H9 (cell line): ENCODE data around the gene SDK1. TPM values are rescaled to one million over a fixed set of nuclear protein-coding genes. Genes with fewer than 3 reads are reported as not detected.

Source experiments
- DNase-seq: peaks from one replicate; pipeline ENCODE4 v3.0.0-alpha.2; 2017
- H2AFZ ChIP-seq: one replicate; pipeline ENCODE4 v1.6.1; 2013; ENCODE audit warnings: mild to moderate bottlenecking, low read length, control low read depth, moderate library complexity
- H2AK5ac ChIP-seq: 2 replicates; pipeline ENCODE4 v1.6.1; 2013; ENCODE audit warnings: low read length, control low read depth, mixed read lengths; ENCODE audit not compliant: insufficient read length
- H2BK120ac ChIP-seq: one replicate; pipeline ENCODE4 v1.6.1; 2013; ENCODE audit warnings: low read depth, mild to moderate bottlenecking, low read length, control low read depth, inconsistent platforms; ENCODE audit not compliant: poor library complexity, severe bottlenecking
- H2BK12ac ChIP-seq: 2 replicates; pipeline ENCODE4 v1.6.1; 2013; ENCODE audit warnings: low read length, control low read depth, mixed read lengths, low read depth; ENCODE audit not compliant: insufficient read length
- H2BK15ac ChIP-seq: 2 replicates; pipeline ENCODE4 v1.6.1; 2013; ENCODE audit warnings: low read depth, low read length, control low read depth
- H2BK20ac ChIP-seq: one replicate; pipeline ENCODE4 v1.6.1; 2013; ENCODE audit warnings: low read depth, mild to moderate bottlenecking, low read length, control low read depth, inconsistent platforms; ENCODE audit not compliant: poor library complexity, severe bottlenecking
- H2BK5ac ChIP-seq: 2 replicates; pipeline ENCODE4 v1.6.1; 2013; ENCODE audit warnings: low read length, control low read depth, mixed read lengths; ENCODE audit not compliant: insufficient read length
- H3K14ac ChIP-seq: 2 replicates; pipeline ENCODE4 v1.6.1; 2013; ENCODE audit warnings: low read length, control low read depth; ENCODE audit not compliant: insufficient read depth
- H3K18ac ChIP-seq: 2 replicates; pipeline ENCODE4 v1.6.1; 2013; ENCODE audit warnings: low read depth, mild to moderate bottlenecking, mixed read lengths, low read length, control low read depth; ENCODE audit not compliant: insufficient read length
- H3K23ac ChIP-seq: 2 replicates; pipeline ENCODE4 v1.6.1; 2013; ENCODE audit warnings: low read length, control low read depth, mixed read lengths, low read depth; ENCODE audit not compliant: insufficient read length
- H3K23me2 ChIP-seq: 2 replicates; pipeline ENCODE4 v1.6.1; 2013; ENCODE audit warnings: low read depth, mild to moderate bottlenecking, mixed read lengths, low read length, control low read depth; ENCODE audit not compliant: insufficient read length, poor library complexity, severe bottlenecking
- H3K27ac ChIP-seq: 2 replicates; pipeline ENCODE4 v1.5.1; 2013; ENCODE audit warnings: low read length, control low read depth, mixed read lengths, low read depth; ENCODE audit not compliant: insufficient read length
- H3K27me3 ChIP-seq: 2 replicates; pipeline ENCODE4 v1.6.1; 2013; ENCODE audit warnings: low read length, control low read depth, inconsistent platforms; ENCODE audit not compliant: insufficient read depth
- H3K4ac ChIP-seq: 2 replicates; pipeline ENCODE4 v1.6.1; 2013; ENCODE audit warnings: low read depth, mild to moderate bottlenecking, control low read depth, inconsistent platforms, low read length, moderate library complexity
- H3K4me1 ChIP-seq: 2 replicates; pipeline ENCODE4 v1.6.1; 2013; ENCODE audit warnings: low read length, control low read depth, inconsistent platforms; ENCODE audit not compliant: insufficient read depth
- H3K4me2 ChIP-seq: 2 replicates; pipeline ENCODE4 v1.6.1; 2013; ENCODE audit warnings: low read length, control low read depth, mixed read lengths; ENCODE audit not compliant: insufficient read length, insufficient read depth
- H3K56ac ChIP-seq: 2 replicates; pipeline ENCODE4 v1.6.1; 2013; ENCODE audit warnings: low read depth, mild to moderate bottlenecking, mixed read lengths, low read length, control low read depth; ENCODE audit not compliant: insufficient read length
- H3K79me1 ChIP-seq: 2 replicates; pipeline ENCODE4 v1.6.1; 2013; ENCODE audit warnings: low read depth, mild to moderate bottlenecking, moderate library complexity, low read length, control low read depth, inconsistent platforms; ENCODE audit not compliant: insufficient read depth, poor library complexity, severe bottlenecking
- H3K79me2 ChIP-seq: 2 replicates; pipeline ENCODE4 v1.6.1; 2013; ENCODE audit warnings: low read length, control low read depth, inconsistent platforms; ENCODE audit not compliant: insufficient read depth
- H3K9ac ChIP-seq: 2 replicates; pipeline ENCODE4 v1.6.1; 2013; ENCODE audit warnings: low read length, control low read depth, mixed read lengths; ENCODE audit not compliant: insufficient read length; ENCODE audit errors: extremely low read depth
- H3K9me3 ChIP-seq: one replicate; pipeline ENCODE4 v1.6.1; 2013; ENCODE audit warnings: low read depth, low read length, inconsistent platforms; ENCODE audit not compliant: control insufficient read depth
- H3T11ph ChIP-seq: one replicate; pipeline ENCODE4 v1.6.1; 2013; ENCODE audit warnings: mild to moderate bottlenecking, low read length, control low read depth, inconsistent platforms
- H4K20me1 ChIP-seq: one replicate; pipeline ENCODE4 v1.6.1; 2013; ENCODE audit not compliant: control insufficient read depth, insufficient read length, insufficient read depth
- H4K5ac ChIP-seq: 2 replicates; pipeline ENCODE4 v1.6.1; 2013; ENCODE audit warnings: low read depth, mild to moderate bottlenecking, mixed read lengths, low read length, control low read depth; ENCODE audit not compliant: insufficient read length
- H4K8ac ChIP-seq: replicated peaks from 2 replicates; pipeline ENCODE4 v1.6.1; 2013; ENCODE audit warnings: low read length, control low read depth, mixed read lengths, low read depth; ENCODE audit not compliant: insufficient read length
- H4K91ac ChIP-seq: 2 replicates; pipeline ENCODE4 v1.6.1; 2013; ENCODE audit warnings: low read depth, mild to moderate bottlenecking, moderate library complexity, mixed read lengths, low read length, control low read depth; ENCODE audit not compliant: insufficient read length
- H3K27ac Mint-ChIP-seq, 3 experiments: 2 replicates in 2 of 3; 3 replicates in 1 of 3; pipeline ENCODE4 v1.8.0; 2020 to 2021; ENCODE audit warnings: mixed read lengths in 3 of 3, mild to moderate bottlenecking in 1 of 3, moderate library complexity in 1 of 3
- H3K27me3 Mint-ChIP-seq: 2 replicates; pipeline ENCODE4 v1.8.0; 2021; ENCODE audit warnings: low read depth, mild to moderate bottlenecking, moderate library complexity, mixed read lengths
- H3K36me3 Mint-ChIP-seq, 3 experiments: 2 replicates in 2 of 3; 3 replicates in 1 of 3; pipeline ENCODE4 v1.8.0; 2020 to 2021; ENCODE audit warnings: low read depth in 3 of 3, mixed read lengths in 3 of 3; ENCODE audit not compliant: insufficient read depth in 1 of 3
- H3K4me1 Mint-ChIP-seq, 2 experiments: 2 replicates each; pipeline ENCODE4 v1.8.0; 2020; ENCODE audit warnings: mixed read lengths in 2 of 2
- H3K4me3 Mint-ChIP-seq, 2 experiments: 2 replicates in 1 of 2; 3 replicates in 1 of 2; pipeline ENCODE4 v1.8.0; 2020 to 2021; ENCODE audit warnings: mild to moderate bottlenecking in 2 of 2, mixed read lengths in 2 of 2, moderate library complexity in 1 of 2
- H3K9me3 Mint-ChIP-seq, 2 experiments: 2 replicates in 1 of 2; 3 replicates in 1 of 2; pipeline ENCODE4 v1.8.0; 2020; ENCODE audit warnings: mild to moderate bottlenecking in 2 of 2, mixed read lengths in 2 of 2, moderate library complexity in 1 of 2
- WGBS: extraction: QIAGEN DNeasy Blood & Tissue Kit; methylation state at CpG from one replicate; pipeline ENCODE4 v1.1.7; 2013; ENCODE audit warnings: missing lambda C conversion rate, low lambda C conversion rate, mixed read lengths; ENCODE audit not compliant: insufficient read length; ENCODE audit errors: extremely low coverage; 5-methylcytosine and 5-hydroxymethylcytosine counted together
- total RNA-seq: library from RNA; stranded (reverse); gene quantifications from 2 replicates; pipeline ENCODE4 v1.2.1, GENCODE V29; 2021
- TF ChIP-seq, protein P1 (sequence below): fragments of 200-600 bp; sonication (generic); conservative IDR thresholded peaks from 3 replicates; pipeline ENCODE4 v1.8.0; 2021; ENCODE audit warnings: antibody characterized with exemption, mild to moderate bottlenecking

The SDK1 gene
- total RNA-seq, 1 experiment from 2014 or later: 8.7 TPM

DNA sequence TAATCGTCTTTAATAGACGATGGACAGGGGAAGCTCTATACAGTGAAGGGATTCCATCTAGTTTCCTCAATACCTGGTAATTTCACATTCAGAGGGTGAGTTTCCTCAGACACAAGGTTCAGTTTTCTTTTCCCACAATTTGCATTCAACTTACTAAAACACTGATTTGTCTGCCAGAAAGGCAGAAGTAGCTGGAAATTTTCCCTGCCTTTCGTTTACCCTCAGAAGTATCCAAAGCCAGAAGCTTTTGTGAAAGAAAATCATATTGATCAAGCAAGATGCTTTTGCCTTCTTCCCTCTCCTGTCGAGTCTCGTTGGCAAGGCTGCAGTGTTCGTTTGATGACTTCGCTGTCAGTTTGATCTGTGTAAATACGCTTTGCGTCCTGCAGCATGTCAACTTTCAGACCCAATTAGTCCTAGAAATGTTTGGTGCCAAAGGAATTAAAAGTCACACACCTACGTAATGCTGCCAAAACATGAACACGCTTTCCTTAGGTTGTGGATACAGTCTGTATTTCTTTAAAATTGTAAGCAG is 749.1 kb downstream of the SDK1 start:
- Mint-ChIP-seq H3K27me3 (no peaks in the 10 kb centered on the region), H3K4me3 (no peak overlapping the region)

More for the DNA sequence above, 749.1 kb downstream of the SDK1 start:
- Mint-ChIP-seq H3K9me3 (no peaks in the 10 kb centered on the region; a peak in 1 of 5 replicates), H3K4me1 (peaks cover 5 to 6% of the 10 kb centered on the region in 2 experiments), H3K27ac (no peak overlapping the region), H3K36me3 (peaks cover 0 to 7% (median 4%) of the 10 kb centered on the region in 3 experiments; a peak in 3 of 7 replicates)
- no peak overlapping the region for H3K4ac ChIP-seq
- H3K9me3 ChIP-seq: no peaks in the 10 kb centered on the region
- no peaks in the 10 kb centered on the region for H3K23me2 ChIP-seq
- H2BK12ac ChIP-seq: no peak overlapping the region
- H3K27me3 ChIP-seq: no peaks in the 10 kb centered on the region
- H2AFZ ChIP-seq: no peak overlapping the region
- H3K9ac ChIP-seq: no peak overlapping the region
- no peak overlapping the region for H3K18ac ChIP-seq
- H4K8ac ChIP-seq: no peak overlapping the region
- no peak overlapping the region for H2BK120ac ChIP-seq
- H3T11ph ChIP-seq: no peak overlapping the region
- H4K5ac ChIP-seq: no peak overlapping the region
- no peak overlapping the region for H2BK15ac ChIP-seq
- H3K79me2 ChIP-seq: no peaks in the 10 kb centered on the region
- no peak overlapping the region for H2AK5ac ChIP-seq
- H4K91ac ChIP-seq: no peak overlapping the region
- WGBS: no CpG with 5 or more reads among the region's 11 CpGs
- no peak overlapping the region for H2BK20ac ChIP-seq
- H3K23ac ChIP-seq: no peak overlapping the region
- H3K56ac ChIP-seq: no peak overlapping the region
- H3K4me1 ChIP-seq: no peaks in the 10 kb centered on the region; the same call in 1 of the 2 replicates
- TF ChIP-seq, protein P1, sequence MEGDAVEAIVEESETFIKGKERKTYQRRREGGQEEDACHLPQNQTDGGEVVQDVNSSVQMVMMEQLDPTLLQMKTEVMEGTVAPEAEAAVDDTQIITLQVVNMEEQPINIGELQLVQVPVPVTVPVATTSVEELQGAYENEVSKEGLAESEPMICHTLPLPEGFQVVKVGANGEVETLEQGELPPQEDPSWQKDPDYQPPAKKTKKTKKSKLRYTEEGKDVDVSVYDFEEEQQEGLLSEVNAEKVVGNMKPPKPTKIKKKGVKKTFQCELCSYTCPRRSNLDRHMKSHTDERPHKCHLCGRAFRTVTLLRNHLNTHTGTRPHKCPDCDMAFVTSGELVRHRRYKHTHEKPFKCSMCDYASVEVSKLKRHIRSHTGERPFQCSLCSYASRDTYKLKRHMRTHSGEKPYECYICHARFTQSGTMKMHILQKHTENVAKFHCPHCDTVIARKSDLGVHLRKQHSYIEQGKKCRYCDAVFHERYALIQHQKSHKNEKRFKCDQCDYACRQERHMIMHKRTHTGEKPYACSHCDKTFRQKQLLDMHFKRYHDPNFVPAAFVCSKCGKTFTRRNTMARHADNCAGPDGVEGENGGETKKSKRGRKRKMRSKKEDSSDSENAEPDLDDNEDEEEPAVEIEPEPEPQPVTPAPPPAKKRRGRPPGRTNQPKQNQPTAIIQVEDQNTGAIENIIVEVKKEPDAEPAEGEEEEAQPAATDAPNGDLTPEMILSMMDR: no peak
- no peak overlapping the region for H2BK5ac ChIP-seq
- H3K4me2 ChIP-seq: no peak overlapping the region
- no peak overlapping the region for H3K14ac ChIP-seq
- H4K20me1 ChIP-seq: no peaks in the 10 kb centered on the region
- no peak for DNase-seq
- no peak overlapping the region for H3K27ac ChIP-seq
- H3K79me1 ChIP-seq: no peaks in the 10 kb centered on the region
